ENCODE measurements around the gene PPARG.
"Not testable (repeated sequence)": the region's sequence is repeated elsewhere in the genome, so short reads cannot be mapped to it uniquely, and the experiment has no call there.

Gene PPARG

GRCh38 chr3:12476238-12476897, 187.5 kb downstream of the PPARG start:
- POLR2A ChIA-PET: interaction anchor here (1.2 kb wide), 1 partner anchor 8 kb away, joined by 3 read pairs; the partner anchor contains the start of gene TSEN2
- DNase-seq (ENCODE audit: extremely low spot score): no peak
- CTCF ChIA-PET: no interaction called here
- TF ChIP-seq NFRKB (IDR thresholded peaks at IDR 0.05) (no peak), HDGF (IDR thresholded peaks at IDR 0.05; ENCODE audit: borderline replicate concordance) (no peak), LEF1 (IDR thresholded peaks at IDR 0.05; ENCODE audit: borderline replicate concordance) (no peak)

GRCh38 chr3:12477256-12477655, 188.4 kb downstream of the PPARG start:
- ChIA-PET POLR2A (no interaction called here), CTCF (no interaction called here)
- no peak for TF ChIP-seq LEF1 (IDR thresholded peaks at IDR 0.05; ENCODE audit: borderline replicate concordance)
- TF ChIP-seq TARDBP (IDR thresholded peaks at IDR 0.05): no peak
- no peak for TF ChIP-seq ARNT (IDR thresholded peaks at IDR 0.05)
- TF ChIP-seq PKNOX1 (IDR thresholded peaks at IDR 0.05): no peak
- no peak for TF ChIP-seq NFRKB (IDR thresholded peaks at IDR 0.05)
- no peak for TF ChIP-seq ZNF384 (IDR thresholded peaks at IDR 0.05)
- no peak for DNase-seq (ENCODE audit: extremely low spot score)

DNA sequence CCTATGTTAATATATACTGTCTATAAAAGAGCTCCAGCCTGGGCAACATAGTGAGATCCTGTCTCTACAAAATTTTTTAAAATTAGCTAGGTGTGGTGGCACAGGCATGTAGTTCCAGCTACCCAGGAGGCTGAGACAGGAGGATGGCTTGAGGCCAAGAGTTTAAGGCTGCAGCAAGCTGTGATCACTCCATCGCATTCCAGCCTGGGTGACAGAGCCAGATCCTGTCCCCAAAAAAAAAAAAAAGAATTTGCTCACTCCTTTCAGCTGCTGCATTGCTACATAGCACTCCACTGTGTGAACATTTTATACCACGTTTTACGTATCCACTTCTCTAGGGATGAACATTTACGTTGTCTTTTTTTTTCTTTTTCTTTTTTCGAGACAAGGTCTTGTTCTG, 189.5 kb downstream of the PPARG start:
- TF ChIP-seq ARNT (IDR thresholded peaks at IDR 0.05) (no peak), FOXM1 (IDR thresholded peaks at IDR 0.05; ENCODE audit: borderline replicate concordance) (no peak), SUZ12 (IDR thresholded peaks at IDR 0.05) (no peak), NFRKB (IDR thresholded peaks at IDR 0.05) (no peak), PKNOX1 (IDR thresholded peaks at IDR 0.05) (no peak), ELF4 (IDR thresholded peaks at IDR 0.05) (no peak), CTBP1 (IDR thresholded peaks at IDR 0.05; ENCODE audit: borderline replicate concordance) (no peak), SP1 (IDR thresholded peaks at IDR 0.05) (no peak), LEF1 (IDR thresholded peaks at IDR 0.05; ENCODE audit: borderline replicate concordance) (no peak), TARDBP (IDR thresholded peaks at IDR 0.05) (no peak), FOXA1 (IDR thresholded peaks at IDR 0.05) (no peak)
- no peak for DNase-seq (ENCODE audit: extremely low spot score)
- CTCF ChIA-PET: interaction anchor here (0.6 to 2.1 kb wide), 4 partner anchors 343 to 482 kb away, joined by 3 to 28 read pairs (median 3); no protein-coding TSS in a partner anchor
- POLR2A ChIA-PET: no interaction called here

DNA sequence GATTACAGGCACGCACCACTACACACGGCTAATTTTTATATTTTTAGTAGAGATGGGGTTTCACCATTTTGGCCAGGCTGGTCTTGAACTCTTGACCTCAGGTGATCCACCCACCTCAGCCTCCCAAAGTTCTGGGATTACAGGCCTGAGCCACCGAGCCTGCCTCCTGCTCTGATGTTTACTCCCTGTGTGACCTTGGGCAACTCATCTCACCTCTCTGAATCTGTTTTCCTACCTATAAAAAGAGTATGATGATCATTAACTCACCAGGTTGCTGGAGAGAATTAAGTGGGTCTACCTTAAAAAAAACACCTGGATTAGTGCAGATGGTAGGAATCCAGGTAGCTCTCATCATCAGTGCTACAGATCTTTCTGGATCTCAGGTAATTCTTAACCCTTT, 190.3 kb downstream of the PPARG start:
- POLR2A ChIA-PET; DNase-seq (ENCODE audit: extremely low spot score): not testable (repeated sequence)
- CTCF ChIA-PET: interaction anchor here (0.6 to 2.1 kb wide), 10 partner anchors 9 to 346 kb away, joined by 3 to 28 read pairs (median 4); no protein-coding TSS in a partner anchor

GRCh38 chr3:12479919-12480427, 191.1 kb downstream of the PPARG start:
- no peak for TF ChIP-seq L3MBTL2 (conservative IDR thresholded peaks at IDR 0.05)
- TF ChIP-seq BHLHE40 (IDR thresholded peaks at IDR 0.05; ENCODE audit: borderline replicate concordance): no peak
- TF ChIP-seq ZNF384 (IDR thresholded peaks at IDR 0.05): no peak
- TF ChIP-seq FOXA1 (IDR thresholded peaks at IDR 0.05): no peak
- no peak for TF ChIP-seq HDGF (IDR thresholded peaks at IDR 0.05; ENCODE audit: borderline replicate concordance)
- no peak for TF ChIP-seq SUZ12 (IDR thresholded peaks at IDR 0.05)
- peak; percentile 68 for DNase-seq (ENCODE audit: extremely low spot score)
- POLR2A ChIA-PET: interaction anchor here (0.9 kb wide), 1 partner anchor 86 kb away, joined by 3 read pairs; no protein-coding TSS in a partner anchor
- CTCF ChIA-PET: interaction anchor here (0.7 to 2.1 kb wide), 10 partner anchors 10 to 347 kb away, joined by 3 to 28 read pairs (median 4); no protein-coding TSS in a partner anchor

GRCh38 chr3:12483410-12483809, 194.5 kb downstream of the PPARG start:
- DNase-seq (ENCODE audit: extremely low spot score): no peak
- POLR2A ChIA-PET: interaction anchor here (0.8 to 2.2 kb wide), 7 partner anchors 25 to 348 kb away, joined by 3 to 9 read pairs (median 5); partner anchors contain the start of gene MKRN2
- TF ChIP-seq NFRKB (IDR thresholded peaks at IDR 0.05) (no peak), HDGF (IDR thresholded peaks at IDR 0.05; ENCODE audit: borderline replicate concordance) (no peak), ARNT (IDR thresholded peaks at IDR 0.05) (no peak)
- CTCF ChIA-PET: interaction anchor here (0.7 to 2.0 kb wide), 4 partner anchors 10 to 348 kb away, joined by 3 to 6 read pairs (median 4); no protein-coding TSS in a partner anchor

- DNase-seq (ENCODE audit: extremely low spot score): no peak
- POLR2A ChIA-PET: interaction anchor here (0.7 to 2.2 kb wide), 19 partner anchors 8 to 349 kb away, joined by 3 to 13 read pairs (median 4); partner anchors contain the start of gene MKRN2
- CTCF ChIA-PET: interaction anchor here (0.8 to 2.0 kb wide), 3 partner anchors 11 to 348 kb away, joined by 4 to 6 read pairs (median 5); no protein-coding TSS in a partner anchor
- TF ChIP-seq PKNOX1 (IDR thresholded peaks at IDR 0.05) (peak; percentile 25; the same call in 1 of the 2 replicates), SUZ12 (IDR thresholded peaks at IDR 0.05) (no peak)
Measured at GRCh38 chr3:12483872-12484197, 195.0 kb downstream of the PPARG start.

Measured in HEK293T (cell line).